GM12878 (cell line): ENCODE data around the gene THSD8. TPM values are rescaled to one million over a fixed set of nuclear protein-coding genes. Genes with fewer than 3 reads are reported as not detected.

Experiments used
- ATAC-seq: fragments of 200-7000 bp; cut with Tn5 transposase; 3 replicates; pipeline ENCODE4 v1.9.1; 2020; ENCODE audit warnings: mild to moderate bottlenecking, moderate library complexity
- BruUV-seq: library from RNA; stranded (reverse); fragments of 400-500 nt; replicated peaks from 2 replicates; lab custom pipeline; 2021; lab: Mats Ljungman, UMichigan
- CTCF ChIA-PET: fragments of 300-600 bp; sonication (Branson Sonifier 250); formaldehyde crosslinking; extraction: SDS; loops from one replicate; lab custom pipeline; 2021; ENCODE audit warnings: inconsistent platforms; lab: Yijun Ruan, JAX
- POLR2A ChIA-PET: fragments of 350-600 bp; formaldehyde crosslinking; extraction: SDS; loops from one replicate; lab custom pipeline; 2021; ENCODE audit warnings: inconsistent platforms; lab: Charles Lee
- RAD21 ChIA-PET: fragments of 300-600 bp; sonication (Branson Sonifier 250); formaldehyde crosslinking; loops from one replicate; lab custom pipeline; 2023; ENCODE audit warnings: antibody characterized with exemption; ENCODE audit not compliant: unreplicated experiment; lab: Charles Lee
- SMC1A ChIA-PET: fragments of 300-600 bp; sonication (Branson Sonifier 250); formaldehyde crosslinking; loops from one replicate; lab custom pipeline; 2023; ENCODE audit not compliant: unreplicated experiment, uncharacterized antibody; lab: Charles Lee
- DNase-seq: peaks from one replicate; pipeline ENCODE4 v3.0.0-alpha.2; 2011; ENCODE audit warnings: low read depth, low spot score
- FAIRE-seq: peaks from 3 replicates; lab custom pipeline; 2011; peaks lifted over from hg19 to GRCh38; lab: Jason Lieb, UNC
- H2AFZ ChIP-seq: 2 replicates; pipeline ENCODE4 v1.6.0; 2011; ENCODE audit warnings: low read depth, low read length, control low read depth; ENCODE audit not compliant: control insufficient read depth
- H3K27ac ChIP-seq: 2 replicates; pipeline ENCODE4 v1.5.1; 2011; ENCODE audit warnings: control low read depth; ENCODE audit not compliant: control insufficient read depth, insufficient read depth
- H3K27me3 ChIP-seq, 2 experiments: replicated peaks in 1 of 2; 2 replicates each; pipeline versions ENCODE4 v1.6.0 to v1.6.1; 2011; ENCODE audit warnings: low read length in 1 of 2; ENCODE audit not compliant: control insufficient read depth in 2 of 2, insufficient read depth in 2 of 2
- H3K36me3 ChIP-seq, 2 experiments: 2 replicates each; pipeline ENCODE4 v1.5.1; 2011; ENCODE audit warnings: low read length in 1 of 2; ENCODE audit not compliant: control insufficient read depth in 2 of 2, insufficient read depth in 2 of 2
- H3K4me1 ChIP-seq: 2 replicates; pipeline ENCODE4 v1.6.1; 2011; ENCODE audit warnings: mild to moderate bottlenecking, low read length, moderate library complexity, mixed read lengths; ENCODE audit not compliant: control insufficient read depth, insufficient read depth
- H3K4me2 ChIP-seq: 2 replicates; pipeline ENCODE4 v1.6.0; 2011; ENCODE audit warnings: control low read depth; ENCODE audit not compliant: control insufficient read depth, insufficient read depth
- H3K4me3 ChIP-seq: fragments of 200-600 bp; sonication (generic); 2 replicates; pipeline ENCODE4 v1.5.1; 2016
- H3K79me2 ChIP-seq: 2 replicates; pipeline ENCODE4 v1.6.0; 2011; ENCODE audit warnings: low read length; ENCODE audit not compliant: control insufficient read depth, insufficient read depth
- H3K9ac ChIP-seq: 2 replicates; pipeline ENCODE4 v1.8.0; 2011; ENCODE audit warnings: low read length, control low read depth, mixed read lengths; ENCODE audit not compliant: control insufficient read depth, insufficient read depth
- H3K9me3 ChIP-seq: replicated peaks from 3 replicates; pipeline ENCODE4 v1.5.1; 2011; ENCODE audit warnings: mild to moderate bottlenecking, low read length; ENCODE audit not compliant: control insufficient read depth, insufficient read depth
- H4K20me1 ChIP-seq: 2 replicates; pipeline ENCODE4 v1.6.0; 2011; ENCODE audit not compliant: control insufficient read depth, insufficient read depth
- MLLT1 ChIP-seq: fragments of 450-650 bp; IDR thresholded peaks from 2 replicates; pipeline ENCODE4 v1.6.1; 2016; ENCODE audit warnings: mild to moderate bottlenecking
- WGBS: methylation state at CpG from one replicate; pipeline ENCODE4 v1.1.6; 2016; ENCODE audit warnings: low lambda C conversion rate; ENCODE audit not compliant: insufficient replicate concordance, insufficient coverage; ENCODE audit errors: missing lambda C conversion rate; 5-methylcytosine and 5-hydroxymethylcytosine counted together
- in situ Hi-C: fragments of 300-500 bp; cut with MboI; formaldehyde crosslinking; loops from 9 replicates; pipeline ENCODE4 v1.14.3; 2018; ENCODE audit warnings: mixed read lengths
- intact Hi-C: fragments of 100-400 bp; cut with micrococcal nuclease; formaldehyde crosslinking; loops from one replicate; pipeline ENCODE4 v1.14.2; 2022; ENCODE audit not compliant: unreplicated experiment
- polyA plus RNA-seq, 11 experiments: library from polyadenylated mRNA; depleted of rRNA in 4 of 11; unstranded in 6 of 11; stranded (reverse) in 5 of 11; fragments of >200 nt; fragmentation: Nextera tagmentation in 4 of 11; fragmentation: Illumina TruSeq in 1 of 11; extraction: Ambion mirVana in 4 of 11; extraction: Trizol in 1 of 11; gene quantifications; 1 replicate in 1 of 11; 2 replicates in 10 of 11; pipeline versions ENCODE4 v1.2.1 to v1.2.3, GENCODE V29; 2011 to 2016; ENCODE audit warnings: inconsistent platforms in 2 of 11, missing spikeins in 2 of 11, low read depth in 1 of 11
- total RNA-seq, 4 experiments: library from RNA; depleted of rRNA in 3 of 4; stranded (reverse); fragments of >200 nt in 3 of 4; fragmentation: Illumina TruSeq in 1 of 4; extraction: Trizol in 1 of 4; gene quantifications; 2 replicates each; pipeline versions ENCODE4 v1.2.1 to v1.2.3, GENCODE V29; 2013 to 2021
- TF ChIP-seq, protein P1 (sequence below): IDR thresholded peaks from 2 replicates; pipeline ENCODE4 v1.6.1; 2012; ENCODE audit warnings: low read length, inconsistent platforms

THSD8 gene
- total and polyA plus RNA-seq, 10 of the 15 experiments (the other 5 are each of a cell fraction or from before 2014, with no cell fraction given), result 0.24 to 32.3 (median 21.3) TPM; not detected in 2

DNA sequence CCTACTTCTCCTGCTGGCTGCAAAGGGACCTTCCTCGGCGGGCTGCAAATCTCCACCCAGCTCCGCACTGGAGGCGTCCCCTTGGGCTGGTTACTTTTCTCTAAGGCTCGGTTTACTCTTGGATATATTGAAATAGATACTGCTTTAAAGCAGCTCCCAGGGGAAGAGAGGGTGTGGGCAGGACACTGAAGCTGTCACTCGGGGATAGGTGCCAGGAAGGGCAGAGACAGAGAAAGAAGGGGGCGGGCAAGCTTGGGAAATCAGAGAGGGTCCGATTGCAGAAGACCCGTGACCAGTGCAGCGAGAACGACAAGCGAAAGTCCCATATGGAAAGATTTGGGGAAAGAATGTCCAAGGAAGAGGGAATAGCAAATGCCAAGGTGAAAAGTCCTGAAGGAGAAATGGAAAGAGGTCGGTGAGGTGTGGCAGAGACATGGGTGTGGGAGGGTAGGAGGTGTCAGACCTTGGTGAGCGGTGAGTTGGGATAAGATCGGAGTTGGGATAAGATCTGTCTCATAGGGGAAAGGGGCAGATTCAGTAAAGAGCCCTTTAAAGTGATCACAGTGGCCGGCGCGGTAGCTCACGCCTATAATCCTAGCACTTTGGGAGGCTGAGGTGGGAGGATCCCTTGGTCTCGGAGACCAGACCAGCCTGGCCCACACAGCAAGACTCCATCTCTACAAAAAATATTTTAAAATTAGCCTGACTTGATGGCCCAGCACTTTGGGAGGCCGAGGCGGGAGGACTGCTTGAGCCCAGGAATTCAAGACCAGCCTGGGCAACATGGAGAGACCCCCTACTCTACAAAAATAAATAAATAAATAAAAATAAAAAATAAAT, 618 bp downstream of the THSD8 start:
- Histone ChIP-seq H3K36me3 (peaks cover 0 to 1% of the 10 kb centered on the region in 2 experiments; a peak in 2 of 4 replicates), H3K9me3 (no peaks in the 10 kb centered on the region), H3K27me3 (no peaks in the 10 kb centered on the region), H3K4me3 (peak overlapping the region; percentile 95), H4K20me1 (no peaks in the 10 kb centered on the region), H3K9ac (peak overlapping the region; percentile 79), H2AFZ (peak overlapping the region; percentile 88), H3K4me1 (peaks cover 19% of the 10 kb centered on the region), H3K27ac (no peak overlapping the region), H3K79me2 (peaks cover 20% of the 10 kb centered on the region), H3K4me2 (peak overlapping the region; percentile 98)
- FAIRE-seq (no peak), ATAC-seq (no peak), DNase-seq (no peak)
- TF ChIP-seq MLLT1, result peak; percentile 55
- TF ChIP-seq, protein P1, sequence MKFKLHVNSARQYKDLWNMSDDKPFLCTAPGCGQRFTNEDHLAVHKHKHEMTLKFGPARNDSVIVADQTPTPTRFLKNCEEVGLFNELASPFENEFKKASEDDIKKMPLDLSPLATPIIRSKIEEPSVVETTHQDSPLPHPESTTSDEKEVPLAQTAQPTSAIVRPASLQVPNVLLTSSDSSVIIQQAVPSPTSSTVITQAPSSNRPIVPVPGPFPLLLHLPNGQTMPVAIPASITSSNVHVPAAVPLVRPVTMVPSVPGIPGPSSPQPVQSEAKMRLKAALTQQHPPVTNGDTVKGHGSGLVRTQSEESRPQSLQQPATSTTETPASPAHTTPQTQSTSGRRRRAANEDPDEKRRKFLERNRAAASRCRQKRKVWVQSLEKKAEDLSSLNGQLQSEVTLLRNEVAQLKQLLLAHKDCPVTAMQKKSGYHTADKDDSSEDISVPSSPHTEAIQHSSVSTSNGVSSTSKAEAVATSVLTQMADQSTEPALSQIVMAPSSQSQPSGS, result no peak
- RAD21 ChIA-PET, result no interaction called here
- POLR2A ChIA-PET, result interaction anchor here (0.7 to 2.1 kb wide), 4 partner anchors 9 to 79 kb away, joined by 3 to 8 read pairs (median 4); partner anchors contain the start of gene JUNB
- SMC1A ChIA-PET, result interaction anchor here (0.8 to 1.8 kb wide), 4 partner anchors 38 to 46 kb away, joined by 3 to 4 read pairs (median 4); no protein-coding TSS in a partner anchor
- WGBS, result 41% methylated on average over 22 of the region's 22 CpGs
- BruUV-seq, result no TSS peak
- intact Hi-C loops (no loop called here), in situ Hi-C loops (no loop called here)
- CTCF ChIA-PET, result interaction anchor here (0.7 to 12.9 kb wide), 8 partner anchors 10 to 163 kb away, joined by 3 to 426 read pairs (median 3); no protein-coding TSS in a partner anchor
